ENCODE measurements around the gene ADGRG6. TPM values are rescaled to one million over a fixed set of nuclear protein-coding genes. Genes with fewer than 3 reads are reported as not detected.

ADGRG6 gene
- total and polyA plus RNA-seq, 10 of the 15 experiments (the other 5 are each of a cell fraction or from before 2014, with no cell fraction given) = 0.01 to 0.24 (median 0.13) TPM; not detected in 7

DNA sequence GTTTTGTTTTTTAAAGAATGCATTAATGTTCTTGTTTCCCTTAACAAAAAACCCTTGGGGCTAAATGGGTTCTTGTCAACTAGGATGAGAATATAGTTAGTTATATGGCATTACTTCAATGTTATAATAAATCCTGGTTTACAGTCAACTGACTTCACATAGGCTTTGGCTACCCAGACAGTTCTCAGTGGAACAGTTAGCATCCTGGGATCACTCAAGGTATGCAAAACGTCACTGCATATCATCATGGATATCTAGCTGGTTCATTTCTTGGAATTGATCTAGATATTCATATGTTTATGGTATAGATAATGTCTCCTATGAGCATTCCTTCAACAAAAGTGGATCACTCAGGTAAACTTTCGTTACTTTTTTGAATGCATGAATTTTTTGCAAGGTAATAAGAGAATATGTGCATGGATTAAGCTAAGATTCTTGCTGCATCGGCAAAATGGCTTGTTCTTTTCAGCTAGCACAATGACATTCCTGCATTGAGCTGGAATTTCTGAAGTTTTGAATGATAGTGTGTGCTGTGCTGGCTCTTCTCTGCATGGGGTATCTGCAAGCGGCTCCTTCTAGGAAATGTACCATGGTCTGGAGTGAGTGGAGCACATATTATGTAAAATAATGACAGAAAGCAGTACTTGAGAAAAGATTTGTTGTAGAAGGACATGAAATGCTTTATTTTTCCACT, 138.9 kb downstream of the ADGRG6 start (continued):
- TF ChIP-seq SIN3A (IDR thresholded peaks at IDR 0.05; ENCODE audit: low read depth, low read length) (no peak), MYB (IDR thresholded peaks at IDR 0.05; ENCODE audit: borderline replicate concordance, low read depth, low read length) (no peak)

DNA sequence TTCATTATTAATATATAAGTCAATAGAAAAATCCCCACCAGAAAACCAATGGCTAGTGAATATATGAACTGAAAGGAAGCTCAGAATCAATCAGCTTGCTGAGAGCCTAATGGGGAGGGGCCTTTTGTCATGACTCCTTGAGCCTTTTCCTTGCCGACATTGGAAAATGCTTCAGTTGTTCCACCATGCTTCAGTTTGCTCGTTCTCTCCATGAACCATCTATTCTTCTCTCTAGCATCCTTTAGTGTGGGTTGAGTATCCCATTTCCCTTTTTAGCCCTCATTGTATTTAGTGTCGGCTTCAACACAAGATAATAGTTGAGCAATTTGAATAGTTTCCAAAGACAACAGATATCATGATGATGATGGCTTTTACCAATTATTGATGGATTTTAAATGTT, 139.9 kb downstream of the ADGRG6 start:
- RAD21 ChIA-PET (ENCODE audit: unreplicated experiment) = no interaction called here
- FAIRE-seq = no peak
- no peak overlapping the region for H3K27ac ChIP-seq (ENCODE audit: control insufficient read depth, insufficient read depth)
- ATAC-seq = no peak
- BruUV-seq (replicated peaks) = no TSS peak
- H3K36me3 ChIP-seq (ENCODE audit: control insufficient read depth in 2 of 2, insufficient read depth in 2 of 2, low read length in 1 of 2) = no peaks in the 10 kb centered on the region
- H3K4me1 ChIP-seq (ENCODE audit: control insufficient read depth, insufficient read depth, low read length) = no peaks in the 10 kb centered on the region
- no peaks in the 10 kb centered on the region for H3K79me2 ChIP-seq (ENCODE audit: control insufficient read depth, insufficient read depth, low read length)
- in situ Hi-C loops (cut with MboI) (no loop called here), intact Hi-C loops (cut with micrococcal nuclease; ENCODE audit: unreplicated experiment) (no loop called here)
- SMC1A ChIA-PET (ENCODE audit: uncharacterized antibody, unreplicated experiment) = no interaction called here
- no peak overlapping the region for H2AFZ ChIP-seq (ENCODE audit: control insufficient read depth, low read depth, low read length)
- CTCF ChIA-PET = no interaction called here
- no peak overlapping the region for H3K4me2 ChIP-seq (ENCODE audit: control insufficient read depth, insufficient read depth)
- H3K27me3 ChIP-seq (replicated peaks in 1 of 2; ENCODE audit: control insufficient read depth in 2 of 2, insufficient read depth in 2 of 2, low read length in 1 of 2) = no peaks in the 10 kb centered on the region
- 59% methylated on average over 3 of the region's 3 CpGs for WGBS (ENCODE audit: insufficient coverage, insufficient replicate concordance, low lambda C conversion rate, missing lambda C conversion rate)
- no peak overlapping the region for H3K9ac ChIP-seq (ENCODE audit: control insufficient read depth, insufficient read depth, low read length)
- no peaks in the 10 kb centered on the region for H4K20me1 ChIP-seq (ENCODE audit: control insufficient read depth, insufficient read depth)
- no peaks in the 10 kb centered on the region for H3K9me3 ChIP-seq (replicated peaks; ENCODE audit: control insufficient read depth, insufficient read depth, low read length)
- DNase-seq (ENCODE audit: low read depth, low spot score) = no peak
- no peak overlapping the region for H3K4me3 ChIP-seq
- POLR2A ChIA-PET = no interaction called here
- TF ChIP-seq HCFC1 (IDR thresholded peaks at IDR 0.05; ENCODE audit: low read length) (no peak), NR2C2 (IDR thresholded peaks at IDR 0.05; ENCODE audit: borderline replicate concordance, control insufficient read depth, insufficient read length, low read depth) (no peak), KAT2A (conservative IDR thresholded peaks at IDR 0.05; ENCODE audit: control insufficient read depth, low read depth, low read length) (no peak), NBN (IDR thresholded peaks at IDR 0.05) (no peak), ZBTB11 (CRISPR knock-in tag; IDR thresholded peaks at IDR 0.05) (no peak), E4F1 (IDR thresholded peaks at IDR 0.05; ENCODE audit: borderline replicate concordance, partially characterized antibody) (no peak), BCL11A (IDR thresholded peaks at IDR 0.05; ENCODE audit: low read depth, low read length) (no peak)
- TF ChIP-seq, protein P1, sequence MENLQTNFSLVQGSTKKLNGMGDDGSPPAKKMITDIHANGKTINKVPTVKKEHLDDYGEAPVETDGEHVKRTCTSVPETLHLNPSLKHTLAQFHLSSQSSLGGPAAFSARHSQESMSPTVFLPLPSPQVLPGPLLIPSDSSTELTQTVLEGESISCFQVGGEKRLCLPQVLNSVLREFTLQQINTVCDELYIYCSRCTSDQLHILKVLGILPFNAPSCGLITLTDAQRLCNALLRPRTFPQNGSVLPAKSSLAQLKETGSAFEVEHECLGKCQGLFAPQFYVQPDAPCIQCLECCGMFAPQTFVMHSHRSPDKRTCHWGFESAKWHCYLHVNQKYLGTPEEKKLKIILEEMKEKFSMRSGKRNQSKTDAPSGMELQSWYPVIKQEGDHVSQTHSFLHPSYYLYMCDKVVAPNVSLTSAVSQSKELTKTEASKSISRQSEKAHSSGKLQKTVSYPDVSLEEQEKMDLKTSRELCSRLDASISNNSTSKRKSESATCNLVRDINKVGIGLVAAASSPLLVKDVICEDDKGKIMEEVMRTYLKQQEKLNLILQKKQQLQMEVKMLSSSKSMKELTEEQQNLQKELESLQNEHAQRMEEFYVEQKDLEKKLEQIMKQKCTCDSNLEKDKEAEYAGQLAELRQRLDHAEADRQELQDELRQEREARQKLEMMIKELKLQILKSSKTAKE (IDR thresholded peaks at IDR 0.05; ENCODE audit: low read depth, poor library complexity, severe bottlenecking) = no peak
